HepG2 (cell line): ENCODE results near the gene STX10. TPM values are rescaled to one million over a fixed set of nuclear protein-coding genes. Genes with fewer than 3 reads are reported as not detected.
A peak's percentile ranks its signal among the peaks of the same experiment; 100 is the strongest.

ENCODE experiments used
- DRAP1 ChIP-seq: IDR thresholded peaks from 2 replicates; pipeline ENCODE4 v1.6.1; 2016; ENCODE audit warnings: missing genetic modification reagents, missing compliant biosample characterization
- E2F1 ChIP-seq: sonication (generic); formaldehyde crosslinking; IDR thresholded peaks from 2 replicates; pipeline ENCODE4 v1.5.0; 2020; ENCODE audit warnings: missing genetic modification reagents
- FOXP1 ChIP-seq, 2 experiments: fragments of 450-650 bp in 1 of 2; IDR thresholded peaks; 2 replicates each; pipeline ENCODE4 v1.6.1; 2017 to 2018; ENCODE audit warnings: antibody characterized with exemption in 1 of 2
- HIVEP1 ChIP-seq: sonication (generic); formaldehyde crosslinking; IDR thresholded peaks from 2 replicates; pipeline ENCODE4 v1.4.0; 2020; ENCODE audit warnings: mild to moderate bottlenecking, missing genetic modification reagents
- HNF4G ChIP-seq, 2 experiments: sonication (generic) in 1 of 2; formaldehyde crosslinking in 1 of 2; IDR thresholded peaks; 2 replicates each; pipeline versions ENCODE4 v1.4.0 to v1.6.1; 2011 to 2020; ENCODE audit warnings: borderline replicate concordance in 2 of 2, low read depth in 2 of 2, mild to moderate bottlenecking in 2 of 2, low read length in 1 of 2, missing genetic modification reagents in 1 of 2, moderate library complexity in 1 of 2
- KDM5B ChIP-seq: sonication (generic); formaldehyde crosslinking; IDR thresholded peaks from 2 replicates; pipeline ENCODE4 v1.4.0; 2020; ENCODE audit warnings: missing genetic modification reagents, mild to moderate bottlenecking, borderline replicate concordance
- MAFG ChIP-seq: sonication (generic); formaldehyde crosslinking; IDR thresholded peaks from 2 replicates; pipeline ENCODE4 v1.5.1; 2020; ENCODE audit warnings: mild to moderate bottlenecking, missing genetic modification reagents
- MATR3 ChIP-seq: sonication (generic); formaldehyde crosslinking; IDR thresholded peaks from 2 replicates; pipeline ENCODE4 v1.4.0; 2020; ENCODE audit warnings: missing genetic modification reagents
- MED8 ChIP-seq: sonication (generic); formaldehyde crosslinking; IDR thresholded peaks from 2 replicates; pipeline ENCODE4 v1.8.1; 2023; ENCODE audit warnings: mild to moderate bottlenecking, missing genetic modification reagents; ENCODE audit not compliant: insufficient replicate concordance
- MTA1 ChIP-seq: sonication (generic); formaldehyde crosslinking; IDR thresholded peaks from 2 replicates; pipeline ENCODE4 v1.4.0; 2020; ENCODE audit warnings: missing genetic modification reagents, mild to moderate bottlenecking, borderline replicate concordance
- POLR2G ChIP-seq: fragments of 200-400 bp; formaldehyde crosslinking; IDR thresholded peaks from 2 replicates; pipeline ENCODE4 v1.6.1; 2018; ENCODE audit warnings: mild to moderate bottlenecking, low read depth, low read length, moderate library complexity
- RAD51 ChIP-seq: fragments of 450-650 bp; IDR thresholded peaks from 2 replicates; pipeline ENCODE4 v1.6.1; 2016; ENCODE audit warnings: borderline replicate concordance
- RBM39 ChIP-seq: fragments of 200-400 bp; formaldehyde crosslinking; IDR thresholded peaks from one replicate; pipeline ENCODE4 v1.6.1; 2018; ENCODE audit warnings: antibody characterized with exemption, mild to moderate bottlenecking, low read depth, low read length; ENCODE audit not compliant: poor library complexity, severe bottlenecking
- RFXAP ChIP-seq: sonication (generic); formaldehyde crosslinking; IDR thresholded peaks from 2 replicates; pipeline ENCODE4 v1.4.0; 2020; ENCODE audit warnings: missing genetic modification reagents, borderline replicate concordance
- SOX6 ChIP-seq, 2 experiments: fragments of 450-650 bp in 1 of 2; sonication (generic) in 1 of 2; formaldehyde crosslinking in 1 of 2; IDR thresholded peaks; 2 replicates each; pipeline versions ENCODE4 v1.4.0 to v1.6.1; 2017 to 2020; ENCODE audit warnings: antibody characterized with exemption in 1 of 2, mild to moderate bottlenecking in 1 of 2, missing genetic modification reagents in 1 of 2
- SP2 ChIP-seq: sonication (generic); formaldehyde crosslinking; IDR thresholded peaks from 2 replicates; pipeline ENCODE4 v1.5.1; 2020; ENCODE audit warnings: mild to moderate bottlenecking, missing genetic modification reagents
- STAG1 ChIP-seq: sonication (generic); formaldehyde crosslinking; IDR thresholded peaks from 2 replicates; pipeline ENCODE4 v1.4.0; 2020; ENCODE audit warnings: missing genetic modification reagents
- TMF1 ChIP-seq: sonication (generic); formaldehyde crosslinking; IDR thresholded peaks from 2 replicates; pipeline ENCODE4 v1.8.1; 2022; ENCODE audit warnings: low read depth, missing genetic modification reagents
- ZFP91 ChIP-seq: sonication (generic); formaldehyde crosslinking; IDR thresholded peaks from 2 replicates; pipeline ENCODE4 v1.9.0; 2022; ENCODE audit warnings: missing genetic modification reagents, mild to moderate bottlenecking, borderline replicate concordance
- ZNF10 ChIP-seq: sonication (generic); formaldehyde crosslinking; IDR thresholded peaks from 2 replicates; pipeline ENCODE4 v1.4.0; 2020; ENCODE audit warnings: mild to moderate bottlenecking, low read depth, missing genetic modification reagents, borderline replicate concordance
- ZNF253 ChIP-seq: sonication (generic); formaldehyde crosslinking; IDR thresholded peaks from 2 replicates; pipeline ENCODE4 v1.8.0; 2022; ENCODE audit warnings: mild to moderate bottlenecking, missing genetic modification reagents, borderline replicate concordance
- ZNF260 ChIP-seq: sonication (generic); formaldehyde crosslinking; IDR thresholded peaks from 2 replicates; pipeline ENCODE4 v1.4.0; 2020; ENCODE audit warnings: missing genetic modification reagents, low read depth, mild to moderate bottlenecking, borderline replicate concordance
- ZNF264 ChIP-seq: sonication (generic); formaldehyde crosslinking; IDR thresholded peaks from 2 replicates; pipeline ENCODE4 v1.4.0; 2020; ENCODE audit warnings: missing genetic modification reagents
- ZNF770 ChIP-seq: sonication (generic); formaldehyde crosslinking; IDR thresholded peaks from 2 replicates; pipeline ENCODE4 v1.5.0; 2020; ENCODE audit warnings: mild to moderate bottlenecking, missing genetic modification reagents
- polyA plus RNA-seq, 8 experiments: library from polyadenylated mRNA; depleted of rRNA in 3 of 8; stranded (reverse) in 7 of 8; unstranded in 1 of 8; fragments of >200 nt; fragmentation: Illumina TruSeq in 4 of 8; extraction: Trizol in 4 of 8; gene quantifications; 2 replicates each; pipeline versions ENCODE4 v1.2.1 to v1.2.3, GENCODE V29; 2011 to 2016; ENCODE audit warnings: low read depth in 4 of 8, missing spikeins in 1 of 8, mixed read lengths in 1 of 8; ENCODE audit not compliant: insufficient read depth in 1 of 8
- total RNA-seq, 5 experiments: library from RNA; depleted of rRNA; stranded (reverse); fragments of >200 nt; fragmentation: Illumina TruSeq; extraction: Trizol; gene quantifications; 2 replicates each; pipeline ENCODE4 v1.2.3, GENCODE V29; 2016; ENCODE audit warnings: low read depth in 1 of 5

The STX10 gene
- total and polyA plus RNA-seq, 2 of the 13 experiments (the other 11 are each of a cell fraction or from before 2014, with no cell fraction given) = 47.9 to 66.4 TPM

- TF ChIP-seq TMF1 (CRISPR knock-in tag) = no peak
- no peak for TF ChIP-seq SP2 (CRISPR knock-in tag)
- TF ChIP-seq MAFG (CRISPR knock-in tag) = no peak
- TF ChIP-seq ZNF260 (CRISPR knock-in tag) = no peak
- TF ChIP-seq RFXAP (CRISPR knock-in tag) = no peak
- TF ChIP-seq POLR2G = no peak
- TF ChIP-seq ZFP91 (CRISPR knock-in tag) = peak; percentile 57
- TF ChIP-seq ZNF10 (CRISPR knock-in tag) = no peak
- peak; percentile 42; the same call in 1 of the 2 replicates for TF ChIP-seq DRAP1 (CRISPR knock-in tag)
- no peak for TF ChIP-seq FOXP1 (IDR thresholded peaks at IDR 0.05)
- TF ChIP-seq FOXP1 (CRISPR knock-in tag; IDR thresholded peaks at IDR 0.05) = no peak
- no peak for TF ChIP-seq KDM5B (CRISPR knock-in tag)
- no peak for TF ChIP-seq MED8 (CRISPR knock-in tag)
- no peak for TF ChIP-seq SOX6 (IDR thresholded peaks at IDR 0.05)
- TF ChIP-seq SOX6 (CRISPR knock-in tag; IDR thresholded peaks at IDR 0.05) = peak; percentile 79
- TF ChIP-seq E2F1 (CRISPR knock-in tag) = no peak
- TF ChIP-seq HIVEP1 (CRISPR knock-in tag) = peak; percentile 56; the same call in 1 of the 2 replicates
- no peak for TF ChIP-seq RBM39
- no peak for TF ChIP-seq ZNF264 (CRISPR knock-in tag)
- TF ChIP-seq MTA1 (CRISPR knock-in tag) = peak; percentile 84; the same call in 1 of the 2 replicates
- TF ChIP-seq ZNF253 (CRISPR knock-in tag) = no peak
- no peak for TF ChIP-seq RAD51
- TF ChIP-seq STAG1 (CRISPR knock-in tag) = peak; percentile 8; the same call in 1 of the 2 replicates
- TF ChIP-seq HNF4G (IDR thresholded peaks at IDR 0.05; ENCODE audit: borderline replicate concordance, low read depth, low read length) = peak; percentile 66
- peak; percentile 57; the same call in 1 of the 2 replicates for TF ChIP-seq HNF4G (CRISPR knock-in tag; IDR thresholded peaks at IDR 0.05; ENCODE audit: borderline replicate concordance, low read depth)
- TF ChIP-seq MATR3 = no peak
- TF ChIP-seq ZNF770 = peak; percentile 32; the same call in 1 of the 2 replicates
Observed at GRCh38 chr19:13128583-13128982, 21.6 kb downstream of the STX10 start (continued).
